ENCODE results near the gene BCL2L13.
"Not testable (repeated sequence)": the region's sequence is repeated elsewhere in the genome, so short reads cannot be mapped to it uniquely, and the experiment has no call there.

BCL2L13 gene

GRCh38 chr22:17638432-17639246 lies at the start of gene BCL2L13:
Gene BCL2L13, plus strand, starts transcription at chr22:17638757. Its CDS starts 16,955 bp downstream, at chr22:17655712.
- peak; percentile 86 to 94 for DNase-seq

GRCh38 chr22:17589810-17590375 lies 48.7 kb upstream of the BCL2L13 start:
- no peak for DNase-seq

- no peak for DNase-seq
Measured at GRCh38 chr22:17590586-17590985, 48.0 kb upstream of the BCL2L13 start.

GRCh38 chr22:17592201-17592600 lies 46.4 kb upstream of the BCL2L13 start:
- no peak for DNase-seq

- no peak for DNase-seq
Measured at GRCh38 chr22:17596226-17596625, 42.3 kb upstream of the BCL2L13 start.

- DNase-seq, result no peak
Measured at GRCh38 chr22:17597217-17597616, 41.3 kb upstream of the BCL2L13 start.

GRCh38 chr22:17598318-17598717 lies 40.2 kb upstream of the BCL2L13 start:
- no peak for DNase-seq

- DNase-seq, result no peak
Measured at GRCh38 chr22:17601031-17601430, 37.5 kb upstream of the BCL2L13 start.

- DNase-seq, result no peak
Measured at GRCh38 chr22:17603668-17604067, 34.9 kb upstream of the BCL2L13 start.

- no peak for DNase-seq
Measured at GRCh38 chr22:17606496-17606895, 32.1 kb upstream of the BCL2L13 start.

- DNase-seq, result no peak
Measured at GRCh38 chr22:17607891-17608521, 30.6 kb upstream of the BCL2L13 start.

GRCh38 chr22:17612057-17612456 lies 26.5 kb upstream of the BCL2L13 start:
- DNase-seq, result no peak

- no peak for DNase-seq
Measured at GRCh38 chr22:17613280-17613679, 25.3 kb upstream of the BCL2L13 start.

GRCh38 chr22:17627961-17628405 lies 10.6 kb upstream of the BCL2L13 start:
- DNase-seq, result no peak

- DNase-seq, result peak; percentile 96
Measured at GRCh38 chr22:17628406-17629172, 10.0 kb upstream of the BCL2L13 start, which contains the start of gene ATP6V1E1. Gene ATP6V1E1, minus strand, starts transcription at chr22:17628749. Its CDS starts 114 bp downstream, at chr22:17628635.

GRCh38 chr22:17629173-17629489 lies 9.4 kb upstream of the BCL2L13 start:
- DNase-seq, result peak in 1 of 2 experiments; percentile 50

GRCh38 chr22:17629641-17630040 lies 8.9 kb upstream of the BCL2L13 start:
- peak; percentile 21 to 41 for DNase-seq

GRCh38 chr22:17631076-17631565 lies 7.4 kb upstream of the BCL2L13 start:
- DNase-seq, result no peak

GRCh38 chr22:17633217-17633997 lies 5.2 kb upstream of the BCL2L13 start:
- no peak for DNase-seq

- no peak for DNase-seq
Measured at GRCh38 chr22:17633998-17634323, 4.6 kb upstream of the BCL2L13 start.

- no peak for DNase-seq
Measured at GRCh38 chr22:17634696-17635095, 3.9 kb upstream of the BCL2L13 start.

- DNase-seq, result not testable (repeated sequence)
Measured at GRCh38 chr22:17636850-17637249, 1.7 kb upstream of the BCL2L13 start.
